DND-41 (cell line): ENCODE results near the gene USP10.

Experiments
- EZH2 ChIP-seq: IDR thresholded peaks from 3 replicates; pipeline ENCODE4 v1.6.1; 2012; ENCODE audit warnings: borderline replicate concordance, low read depth, mild to moderate bottlenecking, moderate library complexity, low read length, inconsistent platforms; ENCODE audit not compliant: severe bottlenecking
- TF ChIP-seq, protein P1 (sequence below): IDR thresholded peaks from 2 replicates; pipeline ENCODE4 v1.5.1; 2012; ENCODE audit warnings: borderline replicate concordance, low read length, moderate library complexity, mild to moderate bottlenecking; ENCODE audit not compliant: poor library complexity, severe bottlenecking; ENCODE audit errors: extremely low read depth

DNA sequence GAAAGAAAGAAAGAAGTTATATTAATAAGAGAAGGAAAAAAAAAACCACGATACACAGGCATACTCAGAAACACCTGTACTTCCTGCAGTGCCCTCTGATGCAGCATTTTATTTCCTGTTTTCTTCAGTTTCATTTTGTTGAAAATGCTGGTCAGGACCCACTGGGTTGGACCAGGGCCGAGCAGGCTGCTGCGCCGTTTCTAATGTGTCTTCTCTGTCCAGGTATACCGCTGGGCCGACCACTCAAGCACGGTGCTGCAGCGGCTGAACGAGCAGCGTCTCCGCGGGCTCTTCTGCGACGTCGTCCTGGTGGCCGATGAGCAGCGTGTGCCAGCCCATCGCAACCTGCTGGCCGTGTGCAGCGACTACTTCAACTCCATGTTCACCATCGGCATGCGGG, 43.2 kb upstream of the USP10 start:
- TF ChIP-seq, protein P1, sequence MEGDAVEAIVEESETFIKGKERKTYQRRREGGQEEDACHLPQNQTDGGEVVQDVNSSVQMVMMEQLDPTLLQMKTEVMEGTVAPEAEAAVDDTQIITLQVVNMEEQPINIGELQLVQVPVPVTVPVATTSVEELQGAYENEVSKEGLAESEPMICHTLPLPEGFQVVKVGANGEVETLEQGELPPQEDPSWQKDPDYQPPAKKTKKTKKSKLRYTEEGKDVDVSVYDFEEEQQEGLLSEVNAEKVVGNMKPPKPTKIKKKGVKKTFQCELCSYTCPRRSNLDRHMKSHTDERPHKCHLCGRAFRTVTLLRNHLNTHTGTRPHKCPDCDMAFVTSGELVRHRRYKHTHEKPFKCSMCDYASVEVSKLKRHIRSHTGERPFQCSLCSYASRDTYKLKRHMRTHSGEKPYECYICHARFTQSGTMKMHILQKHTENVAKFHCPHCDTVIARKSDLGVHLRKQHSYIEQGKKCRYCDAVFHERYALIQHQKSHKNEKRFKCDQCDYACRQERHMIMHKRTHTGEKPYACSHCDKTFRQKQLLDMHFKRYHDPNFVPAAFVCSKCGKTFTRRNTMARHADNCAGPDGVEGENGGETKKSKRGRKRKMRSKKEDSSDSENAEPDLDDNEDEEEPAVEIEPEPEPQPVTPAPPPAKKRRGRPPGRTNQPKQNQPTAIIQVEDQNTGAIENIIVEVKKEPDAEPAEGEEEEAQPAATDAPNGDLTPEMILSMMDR = no peak
- no peak for TF ChIP-seq EZH2
